HEK293 (cell line): Measurements from ENCODE around the gene PRDX2.

Experiments used
- KLF7 ChIP-seq: fragments of 450-650 bp; formaldehyde crosslinking; IDR thresholded peaks from 2 replicates; pipeline ENCODE4 v1.5.1; 2016; ENCODE audit warnings: missing biosample characterization, missing genetic modification characterization, borderline replicate concordance
- ZNF10 ChIP-seq: fragments of 450-650 bp; formaldehyde crosslinking; IDR thresholded peaks from 2 replicates; pipeline ENCODE4 v1.5.1; 2017; ENCODE audit warnings: missing biosample characterization, missing genetic modification characterization
- ZNF175 ChIP-seq: fragments of 450-650 bp; formaldehyde crosslinking; IDR thresholded peaks from 2 replicates; pipeline ENCODE4 v1.5.1; 2016; ENCODE audit warnings: missing biosample characterization, missing genetic modification characterization
- ZNF354C ChIP-seq: fragments of 450-650 bp; formaldehyde crosslinking; IDR thresholded peaks from 2 replicates; pipeline ENCODE4 v1.5.1; 2016; ENCODE audit warnings: missing biosample characterization, missing genetic modification characterization, low read depth, borderline replicate concordance
- ZNF629 ChIP-seq: fragments of 450-650 bp; formaldehyde crosslinking; IDR thresholded peaks from 2 replicates; pipeline ENCODE4 v1.5.1; 2017; ENCODE audit warnings: missing biosample characterization, missing genetic modification characterization
- ZNF639 ChIP-seq: fragments of 450-650 bp; formaldehyde crosslinking; IDR thresholded peaks from 2 replicates; pipeline ENCODE4 v1.5.1; 2016; ENCODE audit warnings: missing biosample characterization, missing genetic modification characterization
- TF ChIP-seq, protein P1 (sequence below): fragments of 450-650 bp; formaldehyde crosslinking; IDR thresholded peaks from 2 replicates; pipeline ENCODE4 v1.5.1; 2016; ENCODE audit warnings: missing biosample characterization, missing genetic modification characterization

GRCh38 chr19:12784871-12785430, 16.6 kb downstream of the PRDX2 start:
- TF ChIP-seq ZNF10 (tag by site-specific recombination), result no peak
- TF ChIP-seq ZNF175, result no peak
- TF ChIP-seq, protein P1, sequence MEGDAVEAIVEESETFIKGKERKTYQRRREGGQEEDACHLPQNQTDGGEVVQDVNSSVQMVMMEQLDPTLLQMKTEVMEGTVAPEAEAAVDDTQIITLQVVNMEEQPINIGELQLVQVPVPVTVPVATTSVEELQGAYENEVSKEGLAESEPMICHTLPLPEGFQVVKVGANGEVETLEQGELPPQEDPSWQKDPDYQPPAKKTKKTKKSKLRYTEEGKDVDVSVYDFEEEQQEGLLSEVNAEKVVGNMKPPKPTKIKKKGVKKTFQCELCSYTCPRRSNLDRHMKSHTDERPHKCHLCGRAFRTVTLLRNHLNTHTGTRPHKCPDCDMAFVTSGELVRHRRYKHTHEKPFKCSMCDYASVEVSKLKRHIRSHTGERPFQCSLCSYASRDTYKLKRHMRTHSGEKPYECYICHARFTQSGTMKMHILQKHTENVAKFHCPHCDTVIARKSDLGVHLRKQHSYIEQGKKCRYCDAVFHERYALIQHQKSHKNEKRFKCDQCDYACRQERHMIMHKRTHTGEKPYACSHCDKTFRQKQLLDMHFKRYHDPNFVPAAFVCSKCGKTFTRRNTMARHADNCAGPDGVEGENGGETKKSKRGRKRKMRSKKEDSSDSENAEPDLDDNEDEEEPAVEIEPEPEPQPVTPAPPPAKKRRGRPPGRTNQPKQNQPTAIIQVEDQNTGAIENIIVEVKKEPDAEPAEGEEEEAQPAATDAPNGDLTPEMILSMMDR (tag by site-specific recombination), result no peak
- no peak for TF ChIP-seq KLF7 (tag by site-specific recombination)
- no peak for TF ChIP-seq ZNF354C (tag by site-specific recombination)
- no peak for TF ChIP-seq ZNF629 (tag by site-specific recombination)
- TF ChIP-seq ZNF639 (tag by site-specific recombination), result no peak
